ENCODE results near the gene IL6R.

Gene IL6R

DNA sequence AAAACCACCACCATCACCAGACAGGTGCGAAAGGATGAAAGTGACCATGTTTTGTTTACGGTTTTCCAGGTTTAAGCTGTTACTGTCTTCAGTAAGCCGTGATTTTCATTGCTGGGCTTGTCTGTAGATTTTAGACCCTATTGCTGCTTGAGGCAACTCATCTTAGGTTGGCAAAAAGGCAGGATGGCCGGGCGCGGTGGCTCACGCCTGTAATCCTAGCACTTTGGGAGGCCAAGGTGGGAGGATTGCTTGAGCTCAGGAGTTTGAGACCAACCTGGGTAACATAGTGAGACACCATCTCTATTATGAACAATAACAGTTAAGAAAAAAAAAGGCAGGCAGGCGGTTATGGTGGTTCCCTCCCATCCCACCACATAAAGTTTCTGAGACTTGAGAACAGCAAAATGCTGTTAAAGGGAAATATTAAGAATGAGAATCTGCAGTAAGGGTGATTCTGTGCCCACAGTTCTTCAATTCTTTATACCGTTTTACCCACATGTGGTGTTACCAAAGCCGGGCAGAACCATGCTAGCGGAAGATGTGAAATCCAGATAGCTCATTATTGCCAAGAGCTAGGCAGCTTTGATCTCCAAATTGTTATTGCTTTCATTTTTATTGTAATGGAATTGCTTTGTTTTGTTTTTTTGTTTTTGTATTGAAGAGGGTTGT is 62.4 kb downstream of the IL6R start:
- H3K27ac ChIP-seq (replicated peaks), result no peak overlapping the region
- H3K27me3 ChIP-seq (ENCODE audit: insufficient read depth, poor library complexity, severe bottlenecking), result no peaks in the 10 kb centered on the region
- DNase-seq (ENCODE audit: low read depth in 1 of 2, low spot score in 1 of 2), result no peak
- H3K4me3 ChIP-seq (replicated peaks; ENCODE audit: insufficient read depth, low read length), result no peak overlapping the region
- no peak for TF ChIP-seq SPI1 (IDR thresholded peaks at IDR 0.05; ENCODE audit: borderline replicate concordance, low read depth)
- no peak for TF ChIP-seq POLR2AphosphoS5 (IDR thresholded peaks at IDR 0.05; ENCODE audit: low read depth)
- no peak for TF ChIP-seq GABPA (IDR thresholded peaks at IDR 0.05; ENCODE audit: low read depth)
- TF ChIP-seq CTCF (IDR thresholded peaks at IDR 0.05; ENCODE audit: insufficient read depth, low read length), result no peak
- no peak for TF ChIP-seq REST (IDR thresholded peaks at IDR 0.05; ENCODE audit: insufficient replicate concordance, low read depth)

DNA sequence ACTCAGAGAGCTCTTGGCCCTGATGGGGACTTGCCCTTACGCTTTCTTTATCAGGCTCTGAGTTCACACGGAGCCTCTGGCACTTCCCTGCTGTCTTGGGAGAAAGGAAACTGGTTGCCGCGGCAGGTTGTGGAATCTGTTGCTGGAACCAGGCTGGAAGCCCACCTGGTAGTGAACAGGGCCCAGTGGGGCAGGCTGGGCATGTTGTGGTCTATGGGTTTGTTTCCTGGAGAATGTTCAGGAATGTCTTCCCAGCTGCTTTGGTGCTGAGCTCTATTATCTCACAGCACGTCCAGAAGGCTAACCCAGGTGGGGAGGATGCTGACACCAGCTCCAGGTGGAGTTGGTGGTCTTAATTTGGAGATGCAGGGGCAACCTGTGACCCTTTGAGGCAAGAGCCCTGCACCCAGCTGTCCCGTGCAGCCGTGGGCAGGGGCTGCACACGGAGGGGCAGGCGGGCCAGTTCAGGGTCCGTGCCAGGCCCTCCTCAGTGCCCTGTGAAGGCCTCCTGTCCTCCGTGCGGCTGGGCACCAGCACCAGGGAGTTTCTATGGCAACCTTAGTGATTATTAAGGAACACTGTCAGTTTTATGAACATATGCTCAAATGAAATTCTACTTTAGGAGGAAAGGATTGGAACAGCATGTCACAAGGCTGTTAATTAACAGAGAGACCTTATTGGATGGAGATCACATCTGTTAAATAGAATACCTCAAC is 63.5 kb downstream of the IL6R start:
- H3K27ac ChIP-seq (replicated peaks), result no peak overlapping the region
- H3K27me3 ChIP-seq (ENCODE audit: insufficient read depth, poor library complexity, severe bottlenecking), result no peaks in the 10 kb centered on the region
- no peak for TF ChIP-seq SPI1 (IDR thresholded peaks at IDR 0.05; ENCODE audit: borderline replicate concordance, low read depth)
- no peak for TF ChIP-seq POLR2AphosphoS5 (IDR thresholded peaks at IDR 0.05; ENCODE audit: low read depth)
- no peak for TF ChIP-seq CTCF (IDR thresholded peaks at IDR 0.05; ENCODE audit: insufficient read depth, low read length)
- no peak for TF ChIP-seq REST (IDR thresholded peaks at IDR 0.05; ENCODE audit: insufficient replicate concordance, low read depth)
- no peak for TF ChIP-seq GABPA (IDR thresholded peaks at IDR 0.05; ENCODE audit: low read depth)
- DNase-seq (ENCODE audit: low read depth in 1 of 2, low spot score in 1 of 2), result no peak
- no peak overlapping the region for H3K4me3 ChIP-seq (replicated peaks; ENCODE audit: insufficient read depth, low read length)

DNA sequence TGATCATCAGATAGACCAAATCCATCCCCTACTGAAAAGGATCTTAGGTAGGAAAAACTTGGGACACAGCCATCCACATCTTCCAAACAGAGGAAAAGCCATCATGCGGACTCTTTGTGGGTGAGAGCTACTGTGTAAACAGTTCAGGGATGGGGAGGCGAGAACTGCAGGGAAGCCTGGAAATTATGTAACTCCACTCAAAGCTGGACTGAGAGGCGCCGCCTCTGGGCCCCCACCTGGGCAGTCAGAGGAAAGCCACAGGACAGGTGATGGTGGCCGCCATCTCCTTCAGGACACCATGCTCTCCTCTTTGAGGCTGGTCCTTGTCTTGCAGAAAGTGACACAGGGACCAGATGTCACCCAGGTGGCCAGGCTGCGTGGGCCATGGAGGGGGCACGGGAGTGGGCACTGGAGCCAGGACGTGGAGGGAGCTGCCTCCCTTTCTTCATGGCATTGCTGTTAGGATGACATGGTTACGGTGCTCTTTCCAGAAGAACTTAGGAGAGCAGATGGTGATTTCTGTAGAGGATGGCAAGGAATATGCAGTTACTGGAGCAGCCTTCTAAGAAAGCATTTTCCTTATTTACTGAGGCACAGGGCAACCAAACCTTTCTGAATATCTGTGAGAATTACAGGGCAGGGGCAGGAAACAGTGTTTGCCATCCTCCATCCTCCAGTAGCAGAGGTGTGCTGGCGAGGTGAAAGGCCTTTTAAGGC is 64.9 kb downstream of the IL6R start:
- H3K27me3 ChIP-seq (ENCODE audit: insufficient read depth, poor library complexity, severe bottlenecking), result no peaks in the 10 kb centered on the region
- no peak for DNase-seq (ENCODE audit: low read depth in 1 of 2, low spot score in 1 of 2)

More for the DNA sequence above, 64.9 kb downstream of the IL6R start:
- no peak for TF ChIP-seq REST (IDR thresholded peaks at IDR 0.05; ENCODE audit: insufficient replicate concordance, low read depth)
- TF ChIP-seq SPI1 (IDR thresholded peaks at IDR 0.05; ENCODE audit: borderline replicate concordance, low read depth), result no peak
- H3K27ac ChIP-seq (replicated peaks), result no peak overlapping the region
- no peak overlapping the region for H3K4me3 ChIP-seq (replicated peaks; ENCODE audit: insufficient read depth, low read length)
